OCI-LY7 (cell line): Measurements from ENCODE around the gene CITED2.

Experiments used
- EZH2phosphoT487 ChIP-seq: fragments of 200-600 bp; sonication (generic); IDR thresholded peaks from 2 replicates; pipeline ENCODE4 v1.6.1; 2018; ENCODE audit warnings: low read depth, borderline replicate concordance, mild to moderate bottlenecking, mixed run types, antibody characterized with exemption, low read length, moderate library complexity, mixed read lengths
- TF ChIP-seq, protein P1 (sequence below): fragments of 200-600 bp; sonication (generic); conservative IDR thresholded peaks from 2 replicates; pipeline ENCODE4 v1.5.1; 2014; ENCODE audit warnings: mild to moderate bottlenecking, antibody characterized with exemption, low read length, moderate library complexity, mixed read lengths

DNA sequence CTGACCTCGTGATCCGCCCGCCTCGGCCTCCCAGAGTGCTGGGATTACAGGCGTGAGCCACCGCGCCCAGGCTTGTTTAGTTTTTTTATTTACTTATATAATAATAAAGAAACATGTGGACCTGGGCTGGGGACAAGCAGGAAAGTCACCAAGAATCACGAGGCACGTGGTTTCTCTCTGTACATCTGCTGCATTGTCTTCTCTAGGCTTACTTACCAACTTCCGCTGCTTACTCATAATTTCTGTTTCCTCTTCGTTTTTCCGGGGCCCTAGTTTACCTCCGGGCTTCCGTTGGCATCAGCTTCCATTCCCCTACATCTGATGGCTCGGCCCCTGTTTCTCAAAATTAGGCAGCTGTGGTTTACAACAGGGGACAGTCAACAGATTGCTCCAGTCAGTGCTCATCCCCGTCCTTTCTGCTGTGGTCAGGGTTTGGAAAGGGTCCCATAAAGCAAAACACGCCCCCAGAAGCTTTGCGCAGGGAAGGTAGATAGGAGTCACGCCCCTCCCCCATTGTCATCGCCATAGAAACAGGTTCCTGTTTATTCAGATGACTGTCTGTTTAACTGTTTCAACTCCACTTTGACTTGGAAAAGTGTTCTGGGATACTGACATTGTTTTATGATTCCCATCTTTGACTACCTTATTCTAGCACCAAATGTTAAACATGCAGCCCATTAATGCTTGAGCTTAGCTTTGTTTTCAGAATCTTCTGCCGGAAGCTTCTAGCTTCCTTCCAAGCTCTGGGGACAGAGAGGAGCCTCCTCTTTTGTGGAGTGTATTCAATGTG is 50.7 kb downstream of the CITED2 start:
- TF ChIP-seq, protein P1, sequence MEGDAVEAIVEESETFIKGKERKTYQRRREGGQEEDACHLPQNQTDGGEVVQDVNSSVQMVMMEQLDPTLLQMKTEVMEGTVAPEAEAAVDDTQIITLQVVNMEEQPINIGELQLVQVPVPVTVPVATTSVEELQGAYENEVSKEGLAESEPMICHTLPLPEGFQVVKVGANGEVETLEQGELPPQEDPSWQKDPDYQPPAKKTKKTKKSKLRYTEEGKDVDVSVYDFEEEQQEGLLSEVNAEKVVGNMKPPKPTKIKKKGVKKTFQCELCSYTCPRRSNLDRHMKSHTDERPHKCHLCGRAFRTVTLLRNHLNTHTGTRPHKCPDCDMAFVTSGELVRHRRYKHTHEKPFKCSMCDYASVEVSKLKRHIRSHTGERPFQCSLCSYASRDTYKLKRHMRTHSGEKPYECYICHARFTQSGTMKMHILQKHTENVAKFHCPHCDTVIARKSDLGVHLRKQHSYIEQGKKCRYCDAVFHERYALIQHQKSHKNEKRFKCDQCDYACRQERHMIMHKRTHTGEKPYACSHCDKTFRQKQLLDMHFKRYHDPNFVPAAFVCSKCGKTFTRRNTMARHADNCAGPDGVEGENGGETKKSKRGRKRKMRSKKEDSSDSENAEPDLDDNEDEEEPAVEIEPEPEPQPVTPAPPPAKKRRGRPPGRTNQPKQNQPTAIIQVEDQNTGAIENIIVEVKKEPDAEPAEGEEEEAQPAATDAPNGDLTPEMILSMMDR, result no peak
- no peak for TF ChIP-seq EZH2phosphoT487
